NCI-H526 (cell line): ENCODE data around the gene KRTAP4-12.
"Not testable (repeated sequence)": the region's sequence is repeated elsewhere in the genome, so short reads cannot be mapped to it uniquely, and the experiment has no call there.

ENCODE experiments used
- DNase-seq, 2 experiments: peaks; one replicate each; lab custom pipeline; 2025; lab: John Stamatoyannopoulos, UW

The KRTAP4-12 gene

GRCh38 chr17:41126412-41126811, 2.4 kb upstream of the KRTAP4-12 start:
- DNase-seq: no peak

- no peak for DNase-seq
These were observed 1.1 kb upstream of the KRTAP4-12 start for GRCh38 chr17:41125064-41125463.

GRCh38 chr17:41123292-41123990, 541 bp downstream of the KRTAP4-12 start:
- DNase-seq: not testable (repeated sequence)

- no peak for DNase-seq
These were observed 2.2 kb downstream of the KRTAP4-12 start for GRCh38 chr17:41121742-41122141.

GRCh38 chr17:41119696-41120690, 4.0 kb downstream of the KRTAP4-12 start:
- not testable (repeated sequence) for DNase-seq

- no peak for DNase-seq
These were observed 5.3 kb downstream of the KRTAP4-12 start for GRCh38 chr17:41118721-41119120.

DNA sequence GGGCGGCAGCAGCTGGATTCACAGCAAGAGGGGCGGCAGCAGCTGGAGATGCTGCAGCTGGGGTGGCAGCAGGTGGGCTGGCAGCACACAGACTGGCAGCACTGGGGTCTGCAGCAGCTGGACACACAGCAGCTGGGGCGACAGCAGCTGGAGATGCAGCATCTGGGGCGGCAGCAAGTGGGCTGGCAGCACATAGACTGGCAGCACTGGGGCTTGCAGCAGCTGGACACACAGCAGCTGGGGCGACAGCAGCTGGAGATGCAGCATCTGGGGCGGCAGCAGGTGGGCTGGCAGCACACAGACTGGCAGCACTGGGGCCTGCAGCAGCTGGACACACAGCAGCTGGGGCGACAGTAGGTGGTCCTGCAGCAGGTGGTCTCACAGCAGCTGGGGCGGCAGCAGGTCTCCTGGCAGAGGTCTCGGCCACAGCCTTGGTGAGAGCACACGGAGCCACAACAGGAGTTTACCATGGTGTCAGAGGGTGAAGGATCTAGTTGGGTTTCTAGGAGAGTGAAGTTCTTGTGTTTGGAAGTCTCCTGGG, 6.1 kb downstream of the KRTAP4-12 start, which contains the start of gene KRTAP4-11:
KRTAP4-11 (minus strand) TSS at position 528 of the 541 bp plus-strand sequence; CDS start at position 470, 58 bp downstream.
- DNase-seq: not testable (repeated sequence)

DNA sequence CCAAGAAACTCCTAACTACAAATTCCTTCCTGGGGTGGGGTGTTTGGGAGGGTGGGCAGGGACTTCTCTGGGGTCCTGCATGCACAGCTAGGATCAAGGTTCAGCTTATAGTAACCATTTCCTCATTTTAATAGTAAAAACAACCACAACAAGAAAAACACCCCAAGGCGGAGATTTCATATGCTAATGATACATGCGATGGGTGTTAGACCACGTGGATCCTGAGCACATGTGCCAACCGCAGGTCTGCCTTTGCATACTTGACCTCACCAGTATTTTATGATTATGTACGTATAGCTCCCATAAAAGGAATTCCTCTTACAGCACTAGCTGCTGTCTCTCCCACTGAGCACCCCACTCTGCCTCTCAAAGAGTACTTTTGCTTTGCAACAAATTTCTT, 7.7 kb downstream of the KRTAP4-12 start:
- peak; percentile 10 to 23 for DNase-seq

GRCh38 chr17:41111151-41111885, 12.7 kb downstream of the KRTAP4-12 start:
- no peak for DNase-seq

GRCh38 chr17:41108728-41109386, 15.1 kb downstream of the KRTAP4-12 start:
- not testable (repeated sequence) for DNase-seq

GRCh38 chr17:41107941-41108450, 16.0 kb downstream of the KRTAP4-12 start:
- no peak for DNase-seq

- not testable (repeated sequence) for DNase-seq
These were observed 18.6 kb downstream of the KRTAP4-12 start, which contains the start of gene KRTAP4-9 for GRCh38 chr17:41105347-41105746. KRTAP4-9 (plus strand) TSS chr17:41105389; CDS start chr17:41105389, 0 bp downstream.

GRCh38 chr17:41104386-41105038, 19.5 kb downstream of the KRTAP4-12 start:
- not testable (repeated sequence) for DNase-seq

DNA sequence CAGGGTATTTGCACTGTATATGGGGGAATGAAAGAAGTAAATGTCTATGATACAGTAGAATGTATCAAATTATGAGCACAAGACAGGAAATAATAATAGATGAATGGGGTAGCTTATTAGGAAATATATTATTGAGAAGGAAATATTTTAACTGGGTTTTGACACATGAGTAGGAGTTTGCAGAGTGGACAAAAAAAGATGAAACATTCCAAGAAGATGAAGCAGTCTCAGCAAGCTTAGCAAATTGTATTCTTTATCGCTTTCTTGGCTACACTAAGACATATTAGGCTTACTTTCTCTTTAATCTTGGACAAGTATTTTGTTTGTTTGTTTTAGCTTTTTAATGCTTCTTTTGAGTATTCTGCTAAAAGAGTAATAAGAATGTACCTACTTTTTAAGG, 20.1 kb downstream of the KRTAP4-12 start:
- no peak for DNase-seq

DNA sequence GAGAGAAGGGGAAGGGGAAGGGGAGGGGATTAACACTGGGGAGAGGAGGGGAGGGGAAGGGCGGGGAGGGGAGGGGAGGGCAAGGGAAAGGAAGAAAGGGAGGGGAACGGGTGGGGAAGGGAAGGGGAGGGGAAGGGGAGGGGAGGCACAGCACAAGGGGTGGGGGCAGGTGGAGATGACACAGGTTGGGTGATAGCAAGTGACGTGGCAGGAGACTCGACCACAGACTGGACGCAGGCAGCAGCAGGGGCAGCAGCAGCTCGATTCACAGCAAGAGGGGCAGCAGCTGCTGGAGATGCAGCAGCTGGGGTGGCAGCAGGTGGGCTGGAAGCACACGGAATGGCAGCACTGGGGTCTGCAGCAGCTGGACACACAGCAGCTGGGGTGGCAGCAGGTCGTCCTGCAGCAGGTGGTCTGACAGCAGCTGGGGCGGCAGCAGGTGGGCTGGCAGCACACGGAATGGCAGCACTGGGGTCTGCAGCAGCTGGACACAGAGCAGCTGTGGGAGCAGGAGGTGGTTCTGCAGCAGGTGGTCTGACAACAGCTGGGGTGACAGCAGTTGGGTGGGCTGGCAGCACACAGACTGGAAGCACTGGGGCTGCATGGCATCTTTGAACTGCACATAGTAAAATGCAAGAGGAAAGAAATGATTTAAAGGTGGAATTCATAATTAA, 22.3 kb downstream of the KRTAP4-12 start, which contains the start of gene KRTAP4-16:
KRTAP4-16 (minus strand) TSS at position 624 of the 674 bp plus-strand sequence; CDS start at position 624, 0 bp downstream.
- DNase-seq: no peak

- DNase-seq: not testable (repeated sequence)
These were observed 24.1 kb downstream of the KRTAP4-12 start for GRCh38 chr17:41099682-41100480.

- no peak for DNase-seq
These were observed 25.5 kb downstream of the KRTAP4-12 start for GRCh38 chr17:41098481-41098880.

- DNase-seq: no peak
These were observed 25.9 kb downstream of the KRTAP4-12 start, which contains the start of gene KRTAP4-8 for GRCh38 chr17:41098042-41098441. KRTAP4-8 (minus strand) TSS chr17:41098142; CDS start chr17:41098084, 58 bp downstream.
